ENCODE results near the gene ELK4. TPM values are rescaled to one million over a fixed set of nuclear protein-coding genes. Genes with fewer than 3 reads are reported as not detected.
A peak's percentile ranks its signal among the peaks of the same experiment; 100 is the strongest.

ELK4 gene
- total and polyA plus RNA-seq, 11 donors: 5.0 to 54.9 (median 35.7) TPM

DNA sequence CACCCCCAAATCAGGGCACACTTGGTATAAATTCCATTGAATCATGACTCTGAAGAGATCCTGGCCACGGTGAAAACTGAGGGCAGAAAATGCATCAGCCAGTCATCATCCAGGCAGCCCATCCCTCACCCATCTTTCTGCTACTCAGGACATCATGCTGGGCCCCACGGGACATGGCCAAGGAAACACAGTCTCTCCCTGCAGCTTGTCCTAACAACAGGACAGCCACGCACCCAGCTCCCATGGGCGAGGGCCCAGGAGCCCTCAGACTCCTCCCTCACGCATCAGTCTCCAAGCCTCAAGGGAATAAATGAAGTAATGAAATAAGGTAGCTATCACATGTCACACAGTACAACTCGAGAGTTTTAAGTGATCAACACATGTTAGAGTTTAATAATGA lies 37.8 kb downstream of the ELK4 start:
- ATAC-seq (no peak), DNase-seq (no peak)
- 51 to 52% (median 52%) methylated on average over 6 of the region's 6 CpGs for WGBS, 4 donors
- TF ChIP-seq CTCF (IDR thresholded peaks at IDR 0.05) (no peak), POLR2A (IDR thresholded peaks at IDR 0.05) (no peak)
- Histone ChIP-seq H3K27ac (peak overlapping the region in 8 of 12 donors; percentile 2 to 71 (median 42)), H3K4me3 (no peak overlapping the region), H3K4me1 (peaks cover 0 to 42% (median 25%) of the 10 kb centered on the region in 12 donors), H3K9me3 (no peaks in the 10 kb centered on the region), H3K36me3 (peaks cover 0 to 4% (median 0%) of the 10 kb centered on the region in 9 donors), H3K27me3 (no peaks in the 10 kb centered on the region)
- intact Hi-C loops (cut with DNase I): loop anchor here in 8 of 10 donors (2.0 to 10.0 kb wide), 9 partner anchors 38 to 511 kb away; partner anchors contain the start of gene ELK4 (in 3 of the 8)

DNA sequence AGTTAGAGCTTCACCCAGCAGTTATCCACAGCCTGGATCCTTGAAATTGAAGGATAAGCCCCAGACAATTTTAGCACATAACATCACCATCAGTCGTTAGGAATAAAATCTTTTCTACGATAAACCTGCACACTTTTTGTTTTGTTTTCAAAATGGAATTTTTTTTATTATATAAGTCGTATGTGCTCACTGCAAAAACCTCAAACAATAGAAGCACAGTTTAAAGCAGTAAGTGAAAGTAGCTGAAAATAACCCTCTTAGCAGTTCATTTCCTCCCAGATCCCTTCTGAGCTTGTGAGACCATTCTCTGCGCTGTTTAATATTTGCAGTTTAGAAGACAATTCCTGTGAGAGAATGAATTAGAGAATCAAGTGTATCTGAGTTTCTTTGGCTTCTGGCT lies 38.3 kb downstream of the ELK4 start:
- Histone ChIP-seq H3K4me3 (peak overlapping the region in 1 of 12 donors; percentile 9), H3K36me3 (peaks cover 0 to 4% (median 0%) of the 10 kb centered on the region in 9 donors), H3K9me3 (no peaks in the 10 kb centered on the region), H3K27me3 (no peaks in the 10 kb centered on the region), H3K4me1 (peaks cover 0 to 40% (median 21%) of the 10 kb centered on the region in 12 donors), H3K27ac (peak overlapping the region in 8 of 12 donors; percentile 2 to 71 (median 42))
- TF ChIP-seq POLR2A (IDR thresholded peaks at IDR 0.05): no peak
- no peak for TF ChIP-seq CTCF (IDR thresholded peaks at IDR 0.05)
- WGBS, 4 donors: 37 to 49% (median 38%) methylated on average over 4 of the region's 4 CpGs
- DNase-seq (no peak), ATAC-seq (no peak)
- intact Hi-C loops (cut with DNase I): loop anchor here in 8 of 10 donors (2.0 to 10.0 kb wide), 9 partner anchors 39 to 511 kb away; partner anchors contain the start of gene ELK4 (in 3 of the 8)

DNA sequence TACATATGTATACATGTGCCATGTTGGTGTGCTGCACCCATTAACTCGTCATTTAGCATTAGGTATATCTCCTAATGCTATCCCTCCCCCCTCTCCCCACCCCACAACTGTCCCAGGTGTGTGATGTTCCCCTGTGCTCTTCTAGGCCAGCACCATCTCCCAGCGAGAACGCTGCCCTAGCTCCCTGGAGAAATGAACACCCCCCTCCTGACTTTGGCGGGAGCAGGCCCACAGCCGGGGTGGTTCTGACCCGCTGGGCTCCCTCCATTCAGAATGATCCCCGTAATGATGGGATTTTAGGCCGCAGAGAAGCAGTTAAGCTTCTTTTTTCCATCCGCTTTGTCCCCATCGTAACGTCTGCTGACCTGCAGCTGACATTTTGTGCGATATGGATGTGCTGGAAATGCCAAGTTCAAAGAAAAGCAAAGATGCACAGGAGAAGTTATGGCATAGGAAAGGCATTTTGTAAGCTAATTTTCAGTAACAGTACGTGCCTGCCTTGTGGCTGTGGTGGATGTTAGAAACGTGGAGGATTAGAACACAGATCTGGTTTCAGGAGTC lies 39.3 kb downstream of the ELK4 start:
- intact Hi-C loops (cut with DNase I): loop anchor here in 8 of 10 donors (1.0 to 10.0 kb wide), 12 partner anchors 40 to 512 kb away; partner anchors contain the start of gene ELK4 (in 5 of the 8)
- no peak for ATAC-seq
- Histone ChIP-seq H3K4me3 (peak overlapping the region in 7 of 12 donors; percentile 46 to 59 (median 52)), H3K9me3 (no peaks in the 10 kb centered on the region), H3K36me3 (no peaks in the 10 kb centered on the region), H3K4me1 (peaks cover 0 to 34% (median 14%) of the 10 kb centered on the region in 12 donors), H3K27ac (peak overlapping the region in 1 of 12 donors; percentile 64), H3K27me3 (no peaks in the 10 kb centered on the region)
- WGBS, 4 donors: 80 to 87% (median 83%) methylated on average over 14 of the region's 14 CpGs
- no peak for DNase-seq
- TF ChIP-seq CTCF (IDR thresholded peaks at IDR 0.05) (no peak), POLR2A (IDR thresholded peaks at IDR 0.05) (no peak)

GRCh38 chr1:205591522-205592351 lies 40.1 kb downstream of the ELK4 start:
- intact Hi-C loops (cut with DNase I): loop anchor here (1.0 to 10.0 kb wide), 15 partner anchors 41 to 513 kb away; partner anchors contain the start of gene ELK4 (in 9 of the 10)

More at GRCh38 chr1:205591522-205592351, 40.1 kb downstream of the ELK4 start:
- WGBS, 4 donors: 2 to 3% (median 2%) methylated on average over 26 to 40 of the region's 40 CpGs
- no peaks in the 10 kb centered on the region for H3K36me3 ChIP-seq
- no peaks in the 10 kb centered on the region for H3K9me3 ChIP-seq
- DNase-seq (peak; percentile 82 to 91 (median 84)), ATAC-seq (peak; percentile 76 to 97 (median 95))
- no peaks in the 10 kb centered on the region for H3K27me3 ChIP-seq
- peaks cover 0 to 28% (median 13%) of the 10 kb centered on the region in 12 donors for H3K4me1 ChIP-seq
- H3K4me3 ChIP-seq: peak overlapping the region in 11 of 12 donors; percentile 19 to 59 (median 48)
- peak overlapping the region in 3 of 12 donors; percentile 48 to 64 (median 58) for H3K27ac ChIP-seq
- TF ChIP-seq CTCF (IDR thresholded peaks at IDR 0.05) (peak; percentile 95 to 99 (median 98)), POLR2A (IDR thresholded peaks at IDR 0.05) (no peak)

Data from heart left ventricle (tissue), 16 donors.